K562 (cell line): ENCODE measurements around the gene COL6A1. TPM values are rescaled to one million over a fixed set of nuclear protein-coding genes. Genes with fewer than 3 reads are reported as not detected.

ENCODE experiments used
- ATF1 ChIP-seq, 2 experiments: fragments of 450-650 bp in 1 of 2; IDR thresholded peaks; 2 replicates each; pipeline ENCODE4 v1.6.1; 2016; ENCODE audit warnings: missing compliant biosample characterization in 1 of 2, missing genetic modification characterization in 1 of 2
- ATF7 ChIP-seq: fragments of 450-650 bp; IDR thresholded peaks from 2 replicates; pipeline ENCODE4 v1.7.1; 2014; ENCODE audit warnings: mild to moderate bottlenecking, moderate library complexity
- CBX5 ChIP-seq: IDR thresholded peaks from 2 replicates; pipeline ENCODE4 v1.6.1; 2014; ENCODE audit warnings: low read depth, borderline replicate concordance
- DMBX1 ChIP-seq: fragments of 250-450 bp; sonication (Bioruptor Pico); IDR thresholded peaks from 2 replicates; pipeline ENCODE4 v1.8.0; 2022; ENCODE audit warnings: inconsistent platforms, mild to moderate bottlenecking, moderate library complexity, borderline replicate concordance
- HMGN3 ChIP-seq: IDR thresholded peaks from 2 replicates; pipeline ENCODE4 v1.6.1; 2011; ENCODE audit warnings: borderline replicate concordance, low read depth, mild to moderate bottlenecking, mixed read lengths, low read length; ENCODE audit not compliant: insufficient read length; ENCODE audit errors: extremely low read depth
- JUND ChIP-seq, 2 experiments: IDR thresholded peaks; 2 replicates in 1 of 2; 3 replicates in 1 of 2; pipeline ENCODE4 v1.6.1; 2011; ENCODE audit warnings: borderline replicate concordance in 2 of 2, low read depth in 2 of 2, low read length in 2 of 2, improper control_type of control experiment in 1 of 2, missing biosample characterization in 1 of 2, missing genetic modification characterization in 1 of 2, missing genetic modification reagents in 1 of 2
- MAZ ChIP-seq, 2 experiments: fragments of 450-650 bp in 1 of 2; sonication (generic) in 1 of 2; formaldehyde crosslinking; IDR thresholded peaks in 1 of 2; conservative IDR thresholded peaks in 1 of 2; 2 replicates each; pipeline versions ENCODE4 v1.4.0 to v1.5.0; 2020; ENCODE audit warnings: mild to moderate bottlenecking in 1 of 2, missing genetic modification reagents in 1 of 2
- PTTG1 ChIP-seq: fragments of 450-650 bp; IDR thresholded peaks from 2 replicates; pipeline ENCODE4 v1.6.1; 2016; ENCODE audit warnings: low read depth, mild to moderate bottlenecking, missing genetic modification characterization, missing compliant biosample characterization
- RNF2 ChIP-seq: sonication (generic); IDR thresholded peaks from 2 replicates; pipeline ENCODE4 v1.6.1; 2016
- SOX6 ChIP-seq: fragments of 450-650 bp; IDR thresholded peaks from 2 replicates; pipeline ENCODE4 v1.6.1; 2014; ENCODE audit warnings: mild to moderate bottlenecking
- SREBF1 ChIP-seq: fragments of 150-350 bp; IDR thresholded peaks from 2 replicates; pipeline ENCODE4 v1.6.1; 2014; ENCODE audit warnings: antibody characterized with exemption, low read depth, low read length, borderline replicate concordance
- TBL1XR1 ChIP-seq, 2 experiments: IDR thresholded peaks; 2 replicates each; pipeline ENCODE4 v1.6.1; 2012; ENCODE audit warnings: improper control_type of control experiment in 2 of 2, low read length in 2 of 2, mild to moderate bottlenecking in 1 of 2
- THRAP3 ChIP-seq: fragments of 450-650 bp; IDR thresholded peaks from 2 replicates; pipeline ENCODE4 v1.6.1; 2016; ENCODE audit warnings: mild to moderate bottlenecking, inconsistent platforms, borderline replicate concordance
- ZNF134 ChIP-seq: fragments of 250-450 bp; sonication (Bioruptor Pico); conservative IDR thresholded peaks from 2 replicates; pipeline ENCODE4 v1.4.0; 2020
- ZNF165 ChIP-seq: fragments of 250-450 bp; sonication (Bioruptor Pico); IDR thresholded peaks from 2 replicates; pipeline ENCODE4 v1.4.0; 2020; ENCODE audit warnings: borderline replicate concordance
- polyA plus RNA-seq, 8 experiments: library from polyadenylated mRNA; depleted of rRNA in 4 of 8; stranded (reverse) in 5 of 8; unstranded in 3 of 8; fragments of >200 nt; fragmentation: Nextera tagmentation in 2 of 8; fragmentation: Illumina TruSeq in 1 of 8; extraction: Ambion mirVana in 2 of 8; extraction: Trizol in 1 of 8; gene quantifications; 2 replicates each; pipeline versions ENCODE4 v1.2.1 to v1.2.3, GENCODE V29; 2011 to 2014; ENCODE audit warnings: inconsistent platforms in 1 of 8, missing spikeins in 1 of 8
- total RNA-seq, 7 experiments: library from RNA; depleted of rRNA in 6 of 7; stranded (reverse); fragments of >200 nt in 6 of 7; fragmentation: Illumina TruSeq in 2 of 7; extraction: Trizol in 2 of 7; gene quantifications; 2 replicates each; pipeline versions ENCODE4 v1.2.1 to v1.2.3, GENCODE V29; 2011 to 2021; ENCODE audit warnings: low replicate concordance in 1 of 7
- TF ChIP-seq, protein P1 (sequence below): fragments of 450-650 bp; IDR thresholded peaks from 2 replicates; pipeline ENCODE4 v1.6.1; 2018; ENCODE audit not compliant: partially characterized antibody
- TF ChIP-seq, protein P2 (sequence below): IDR thresholded peaks from 2 replicates; pipeline ENCODE4 v1.6.1; 2011; ENCODE audit warnings: borderline replicate concordance, low read depth, mild to moderate bottlenecking, moderate library complexity, low read length; ENCODE audit not compliant: insufficient read depth, poor library complexity, severe bottlenecking
- TF ChIP-seq, protein P3 (sequence below): sonication (generic); formaldehyde crosslinking; IDR thresholded peaks from 2 replicates; pipeline ENCODE4 v1.9.0; 2022; ENCODE audit warnings: mild to moderate bottlenecking, missing genetic modification reagents
- TF ChIP-seq, protein P4 (sequence below): fragments of 200-800 bp; sonication (Bioruptor generic); IDR thresholded peaks from 2 replicates; pipeline ENCODE4 v1.6.1; 2017; ENCODE audit warnings: missing genetic modification characterization, missing compliant biosample characterization

Gene COL6A1
- total and polyA plus RNA-seq, 9 of the 15 experiments (the other 6 are each of a cell fraction or from before 2014, with no cell fraction given): 0.07 to 1.3 (median 0.14) TPM; not detected in 3

DNA sequence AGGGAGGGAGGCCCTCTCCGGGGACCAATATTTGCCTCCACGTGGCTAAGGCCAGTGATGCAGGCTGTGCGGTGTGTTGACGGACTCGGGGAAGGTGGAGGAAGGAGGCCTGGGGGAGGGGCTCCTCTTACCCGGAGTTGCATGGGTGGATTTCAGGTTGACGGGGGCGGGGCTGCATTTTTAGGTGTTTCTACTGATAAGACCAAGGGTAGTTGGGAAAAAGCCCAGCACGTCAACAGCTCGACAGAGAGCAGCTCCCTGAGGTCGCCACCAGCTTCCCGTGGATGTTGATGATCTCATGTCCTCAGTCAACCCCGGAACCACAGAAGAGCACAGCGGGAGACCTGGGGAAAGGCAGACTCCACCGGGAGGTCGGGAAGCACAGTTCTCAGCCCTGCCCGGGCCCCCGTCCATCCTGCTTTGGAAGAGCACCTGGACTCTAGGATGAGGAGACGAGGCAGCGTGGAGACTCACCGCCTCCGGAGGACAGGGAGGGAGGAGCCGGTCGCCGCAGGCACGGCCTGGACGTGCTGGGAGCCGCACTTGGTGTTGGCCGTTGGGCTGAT, 32.9 kb upstream of the COL6A1 start (continued):
- TF ChIP-seq TBL1XR1 (IDR thresholded peaks at IDR 0.05; ENCODE audit: low read length in 2 of 2): no peak
- no peak; the same call in 1 of the 2 replicates for TF ChIP-seq SREBF1
- peak in 1 of 2 experiments; percentile 64; a peak in 1 of 4 replicates for TF ChIP-seq MAZ (CRISPR knock-in tag; conservative IDR thresholded peaks at IDR 0.05 in 1 of 2, IDR thresholded peaks at IDR 0.05 in 1 of 2)
- no peak for TF ChIP-seq ZNF165 (CRISPR knock-in tag)
- no peak for TF ChIP-seq ATF1 (CRISPR knock-in tag; IDR thresholded peaks at IDR 0.05)
- TF ChIP-seq ATF1 (tag; IDR thresholded peaks at IDR 0.05): 0 out of 2 replicates have a peak, but pooled peaks have one; percentile 21
- TF ChIP-seq ZNF134 (CRISPR knock-in tag): no peak
- no peak for TF ChIP-seq THRAP3
- TF ChIP-seq JUND (IDR thresholded peaks at IDR 0.05; ENCODE audit: borderline replicate concordance, low read depth, low read length): peak; percentile 15; the same call in 1 of the 2 replicates
- peak; percentile 22; the same call in 1 of the 3 replicates for TF ChIP-seq JUND (tag; IDR thresholded peaks at IDR 0.05; ENCODE audit: borderline replicate concordance, low read depth, low read length)
- no peak for TF ChIP-seq PTTG1
- TF ChIP-seq, protein P1, sequence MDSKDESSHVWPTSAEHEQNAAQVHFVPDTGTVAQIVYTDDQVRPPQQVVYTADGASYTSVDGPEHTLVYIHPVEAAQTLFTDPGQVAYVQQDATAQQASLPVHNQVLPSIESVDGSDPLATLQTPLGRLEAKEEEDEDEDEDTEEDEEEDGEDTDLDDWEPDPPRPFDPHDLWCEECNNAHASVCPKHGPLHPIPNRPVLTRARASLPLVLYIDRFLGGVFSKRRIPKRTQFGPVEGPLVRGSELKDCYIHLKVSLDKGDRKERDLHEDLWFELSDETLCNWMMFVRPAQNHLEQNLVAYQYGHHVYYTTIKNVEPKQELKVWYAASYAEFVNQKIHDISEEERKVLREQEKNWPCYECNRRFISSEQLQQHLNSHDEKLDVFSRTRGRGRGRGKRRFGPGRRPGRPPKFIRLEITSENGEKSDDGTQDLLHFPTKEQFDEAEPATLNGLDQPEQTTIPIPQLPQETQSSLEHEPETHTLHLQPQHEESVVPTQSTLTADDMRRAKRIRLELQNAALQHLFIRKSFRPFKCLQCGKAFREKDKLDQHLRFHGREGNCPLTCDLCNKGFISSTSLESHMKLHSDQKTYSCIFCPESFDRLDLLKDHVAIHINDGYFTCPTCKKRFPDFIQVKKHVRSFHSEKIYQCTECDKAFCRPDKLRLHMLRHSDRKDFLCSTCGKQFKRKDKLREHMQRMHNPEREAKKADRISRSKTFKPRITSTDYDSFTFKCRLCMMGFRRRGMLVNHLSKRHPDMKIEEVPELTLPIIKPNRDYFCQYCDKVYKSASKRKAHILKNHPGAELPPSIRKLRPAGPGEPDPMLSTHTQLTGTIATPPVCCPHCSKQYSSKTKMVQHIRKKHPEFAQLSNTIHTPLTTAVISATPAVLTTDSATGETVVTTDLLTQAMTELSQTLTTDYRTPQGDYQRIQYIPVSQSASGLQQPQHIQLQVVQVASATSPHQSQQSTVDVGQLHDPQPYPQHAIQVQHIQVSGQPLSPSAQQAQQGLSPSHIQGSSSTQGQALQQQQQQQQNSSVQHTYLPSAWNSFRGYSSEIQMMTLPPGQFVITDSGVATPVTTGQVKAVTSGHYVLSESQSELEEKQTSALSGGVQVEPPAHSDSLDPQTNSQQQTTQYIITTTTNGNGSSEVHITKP: peak; percentile 16
- TF ChIP-seq RNF2: peak; percentile 11; the same call in 1 of the 2 replicates
- no peak for TF ChIP-seq CBX5
- TF ChIP-seq, protein P2, sequence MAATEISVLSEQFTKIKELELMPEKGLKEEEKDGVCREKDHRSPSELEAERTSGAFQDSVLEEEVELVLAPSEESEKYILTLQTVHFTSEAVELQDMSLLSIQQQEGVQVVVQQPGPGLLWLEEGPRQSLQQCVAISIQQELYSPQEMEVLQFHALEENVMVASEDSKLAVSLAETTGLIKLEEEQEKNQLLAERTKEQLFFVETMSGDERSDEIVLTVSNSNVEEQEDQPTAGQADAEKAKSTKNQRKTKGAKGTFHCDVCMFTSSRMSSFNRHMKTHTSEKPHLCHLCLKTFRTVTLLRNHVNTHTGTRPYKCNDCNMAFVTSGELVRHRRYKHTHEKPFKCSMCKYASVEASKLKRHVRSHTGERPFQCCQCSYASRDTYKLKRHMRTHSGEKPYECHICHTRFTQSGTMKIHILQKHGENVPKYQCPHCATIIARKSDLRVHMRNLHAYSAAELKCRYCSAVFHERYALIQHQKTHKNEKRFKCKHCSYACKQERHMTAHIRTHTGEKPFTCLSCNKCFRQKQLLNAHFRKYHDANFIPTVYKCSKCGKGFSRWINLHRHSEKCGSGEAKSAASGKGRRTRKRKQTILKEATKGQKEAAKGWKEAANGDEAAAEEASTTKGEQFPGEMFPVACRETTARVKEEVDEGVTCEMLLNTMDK: no peak
- peak; percentile 11; the same call in 1 of the 2 replicates for TF ChIP-seq SOX6
- TF ChIP-seq, protein P3, sequence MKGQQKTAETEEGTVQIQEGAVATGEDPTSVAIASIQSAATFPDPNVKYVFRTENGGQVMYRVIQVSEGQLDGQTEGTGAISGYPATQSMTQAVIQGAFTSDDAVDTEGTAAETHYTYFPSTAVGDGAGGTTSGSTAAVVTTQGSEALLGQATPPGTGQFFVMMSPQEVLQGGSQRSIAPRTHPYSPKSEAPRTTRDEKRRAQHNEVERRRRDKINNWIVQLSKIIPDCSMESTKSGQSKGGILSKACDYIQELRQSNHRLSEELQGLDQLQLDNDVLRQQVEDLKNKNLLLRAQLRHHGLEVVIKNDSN: peak; percentile 58
- peak; percentile 85 for TF ChIP-seq ATF7
- 0 out of 2 replicates have a peak, but pooled peaks have one; percentile 15 for TF ChIP-seq DMBX1 (CRISPR knock-in tag)
- TF ChIP-seq, protein P4, sequence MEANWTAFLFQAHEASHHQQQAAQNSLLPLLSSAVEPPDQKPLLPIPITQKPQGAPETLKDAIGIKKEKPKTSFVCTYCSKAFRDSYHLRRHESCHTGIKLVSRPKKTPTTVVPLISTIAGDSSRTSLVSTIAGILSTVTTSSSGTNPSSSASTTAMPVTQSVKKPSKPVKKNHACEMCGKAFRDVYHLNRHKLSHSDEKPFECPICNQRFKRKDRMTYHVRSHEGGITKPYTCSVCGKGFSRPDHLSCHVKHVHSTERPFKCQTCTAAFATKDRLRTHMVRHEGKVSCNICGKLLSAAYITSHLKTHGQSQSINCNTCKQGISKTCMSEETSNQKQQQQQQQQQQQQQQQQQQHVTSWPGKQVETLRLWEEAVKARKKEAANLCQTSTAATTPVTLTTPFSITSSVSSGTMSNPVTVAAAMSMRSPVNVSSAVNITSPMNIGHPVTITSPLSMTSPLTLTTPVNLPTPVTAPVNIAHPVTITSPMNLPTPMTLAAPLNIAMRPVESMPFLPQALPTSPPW (CRISPR knock-in tag): 0 out of 2 replicates have a peak, but pooled peaks have one; percentile 19
- no peak for TF ChIP-seq HMGN3
